Neural cell (in vitro differentiated cells): ENCODE measurements around the gene ROR2.

ENCODE experiments used
- EZH2 ChIP-seq: fragments of 200-600, 300-800 bp; shearing (Covaris generic), sonication (generic); IDR thresholded peaks from 2 replicates; pipeline ENCODE4 v1.6.1; 2014; ENCODE audit warnings: antibody characterized with exemption, low read length, borderline replicate concordance, mild to moderate bottlenecking; ENCODE audit not compliant: insufficient read depth, poor library complexity, severe bottlenecking
- POLR2AphosphoS5 ChIP-seq: IDR thresholded peaks from 2 replicates; pipeline ENCODE4 v1.6.1; 2012
- TF ChIP-seq, protein P1 (sequence below): fragments of 450-650 bp; IDR thresholded peaks from 2 replicates; pipeline ENCODE4 v1.5.1; 2014; ENCODE audit warnings: antibody characterized with exemption, mild to moderate bottlenecking, moderate library complexity; ENCODE audit not compliant: poor library complexity, severe bottlenecking

DNA sequence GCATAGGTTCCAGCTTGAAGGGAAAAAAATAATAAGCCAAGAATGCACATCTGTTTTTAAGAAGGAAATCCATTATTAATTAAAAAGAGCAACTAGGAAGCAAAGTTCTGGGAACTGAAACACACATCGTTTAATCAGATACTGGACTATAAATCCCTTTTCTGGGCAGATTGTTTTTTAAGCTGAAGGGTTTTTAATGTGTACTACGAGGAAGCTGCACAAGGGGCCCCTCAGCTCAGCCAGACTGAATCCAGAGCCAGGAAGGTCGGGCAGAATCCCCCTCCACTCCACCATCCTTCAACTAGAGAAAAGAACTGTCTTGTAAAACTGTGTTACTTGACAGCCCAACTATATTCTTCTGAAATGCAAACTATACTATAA lies 49.2 kb downstream of the ROR2 start:
- no peak for TF ChIP-seq EZH2
- no peak for TF ChIP-seq POLR2AphosphoS5
- TF ChIP-seq, protein P1, sequence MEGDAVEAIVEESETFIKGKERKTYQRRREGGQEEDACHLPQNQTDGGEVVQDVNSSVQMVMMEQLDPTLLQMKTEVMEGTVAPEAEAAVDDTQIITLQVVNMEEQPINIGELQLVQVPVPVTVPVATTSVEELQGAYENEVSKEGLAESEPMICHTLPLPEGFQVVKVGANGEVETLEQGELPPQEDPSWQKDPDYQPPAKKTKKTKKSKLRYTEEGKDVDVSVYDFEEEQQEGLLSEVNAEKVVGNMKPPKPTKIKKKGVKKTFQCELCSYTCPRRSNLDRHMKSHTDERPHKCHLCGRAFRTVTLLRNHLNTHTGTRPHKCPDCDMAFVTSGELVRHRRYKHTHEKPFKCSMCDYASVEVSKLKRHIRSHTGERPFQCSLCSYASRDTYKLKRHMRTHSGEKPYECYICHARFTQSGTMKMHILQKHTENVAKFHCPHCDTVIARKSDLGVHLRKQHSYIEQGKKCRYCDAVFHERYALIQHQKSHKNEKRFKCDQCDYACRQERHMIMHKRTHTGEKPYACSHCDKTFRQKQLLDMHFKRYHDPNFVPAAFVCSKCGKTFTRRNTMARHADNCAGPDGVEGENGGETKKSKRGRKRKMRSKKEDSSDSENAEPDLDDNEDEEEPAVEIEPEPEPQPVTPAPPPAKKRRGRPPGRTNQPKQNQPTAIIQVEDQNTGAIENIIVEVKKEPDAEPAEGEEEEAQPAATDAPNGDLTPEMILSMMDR: no peak
